T47D (cell line): ENCODE results near the gene PDZD7.

ENCODE experiments used
- DNase-seq, 2 experiments: peaks; one replicate each; pipeline versions ENCODE4 v3.0.0 to v3.0.0-alpha.2; 2011 to 2012; ENCODE audit warnings: low read depth in 1 of 2, low spot score in 1 of 2
- JUND ChIP-seq: IDR thresholded peaks from 2 replicates; pipeline ENCODE4 v1.6.1; 2012; ENCODE audit warnings: low read depth
- in situ Hi-C: cut with HindIII; loops from 2 replicates; pipeline ENCODE4 v1.10.0; 2016; ENCODE audit warnings: low sequenced_read_pairs, low pct_unique_long_range_greater_than_20kb

The PDZD7 gene

GRCh38 chr10:101031128-101031795, at the start of gene PDZD7, which contains the start of gene SFXN3:
Gene PDZD7 (minus strand): TSS chr10:101031129. CDS start chr10:101030219, 910 bp downstream.
Gene SFXN3 (plus strand): TSS chr10:101031234. CDS start chr10:101034695, 3,461 bp downstream.
- peak; percentile 97 for DNase-seq
- in situ Hi-C loops: no loop called here
- no peak for TF ChIP-seq JUND

DNA sequence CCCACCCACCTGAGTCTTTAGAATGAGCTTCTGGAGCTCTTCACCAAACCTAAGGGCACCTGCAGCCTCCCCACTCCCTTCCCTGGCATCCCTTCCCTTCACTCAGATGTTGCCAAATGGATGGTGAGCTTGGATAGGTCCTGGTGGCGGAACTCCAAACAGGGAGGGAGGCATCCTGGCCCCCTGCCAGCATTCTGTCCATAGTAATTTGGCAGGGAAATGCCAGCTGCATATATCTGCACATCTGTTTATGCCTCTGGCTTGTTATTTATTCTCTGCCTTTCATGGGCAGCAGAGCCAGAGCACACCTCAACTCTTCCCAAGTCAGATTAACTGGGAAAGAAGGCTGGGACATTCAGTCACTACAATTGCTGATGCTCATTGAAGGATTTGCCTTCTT, 48.9 kb upstream of the PDZD7 start:
- DNase-seq: no peak
- TF ChIP-seq JUND: no peak
- in situ Hi-C loops: no loop called here

DNA sequence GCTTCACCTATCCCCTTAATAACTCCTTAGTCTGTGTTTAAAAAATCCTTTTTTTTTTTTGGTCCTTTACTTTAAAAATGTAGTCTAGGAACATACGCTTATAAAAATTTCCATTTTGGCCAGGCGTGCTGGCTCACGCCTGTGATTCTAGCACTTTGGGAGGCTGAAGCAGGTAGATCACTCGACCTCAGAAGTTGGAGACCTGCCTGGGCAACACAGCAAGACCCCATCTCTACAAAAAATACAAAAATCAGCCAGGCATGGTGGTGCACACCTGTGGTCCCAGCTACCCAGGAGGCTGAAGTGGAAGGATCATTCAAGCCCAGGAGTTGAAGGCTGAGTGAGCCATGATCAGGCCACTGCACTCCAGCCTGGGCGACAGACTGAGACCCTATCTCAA, 45.7 kb upstream of the PDZD7 start:
- in situ Hi-C loops: no loop called here
- DNase-seq: no peak
- TF ChIP-seq JUND: no peak

DNA sequence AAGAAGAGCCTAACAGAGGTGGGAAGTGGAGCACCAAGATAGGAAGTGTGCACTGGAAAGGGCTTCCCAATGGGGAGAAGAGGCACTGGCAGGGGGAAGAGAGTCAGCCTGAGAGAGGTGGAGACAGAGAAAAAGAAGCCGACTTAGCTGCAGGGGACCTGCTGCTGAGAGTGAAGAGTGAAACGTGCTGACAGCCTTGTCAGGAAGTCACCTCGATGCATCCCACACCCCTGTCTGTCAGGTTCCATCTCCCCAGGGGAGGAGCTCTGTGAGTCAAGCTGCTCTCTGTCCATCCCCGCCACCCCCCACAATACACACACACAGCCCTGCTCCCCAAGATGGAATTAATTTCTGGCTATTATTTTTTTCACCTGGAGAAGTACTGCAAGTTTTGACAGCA, 44.8 kb upstream of the PDZD7 start:
- no peak for TF ChIP-seq JUND
- DNase-seq: no peak
- in situ Hi-C loops: no loop called here

DNA sequence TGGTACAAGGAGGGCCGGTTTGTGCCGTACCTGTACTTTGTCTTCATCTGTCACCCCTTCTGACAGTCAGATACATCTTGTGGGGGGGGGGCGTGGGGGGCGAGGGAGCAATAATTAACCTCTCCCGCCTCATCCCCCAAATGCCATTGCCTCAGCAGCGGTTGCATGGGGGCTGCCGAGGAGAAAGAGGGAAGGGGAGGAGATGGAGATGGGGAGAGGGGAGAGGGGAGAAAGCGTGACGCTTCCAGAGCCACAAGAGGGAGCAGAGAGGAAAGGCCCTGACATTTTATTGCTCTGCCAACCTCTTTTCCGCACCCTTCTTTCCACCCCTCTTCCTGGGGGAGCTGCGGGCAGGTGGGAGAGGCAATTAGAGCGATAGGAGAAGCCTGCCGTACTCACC, 42.7 kb upstream of the PDZD7 start:
- DNase-seq: no peak
- in situ Hi-C loops: no loop called here
- no peak for TF ChIP-seq JUND

- no peak for TF ChIP-seq JUND
- DNase-seq: no peak
- in situ Hi-C loops: no loop called here
These were observed 42.0 kb upstream of the PDZD7 start for GRCh38 chr10:101072923-101073322.

GRCh38 chr10:101071885-101072433, 41.0 kb upstream of the PDZD7 start:
- no peak for TF ChIP-seq JUND
- in situ Hi-C loops: no loop called here
- DNase-seq: no peak

DNA sequence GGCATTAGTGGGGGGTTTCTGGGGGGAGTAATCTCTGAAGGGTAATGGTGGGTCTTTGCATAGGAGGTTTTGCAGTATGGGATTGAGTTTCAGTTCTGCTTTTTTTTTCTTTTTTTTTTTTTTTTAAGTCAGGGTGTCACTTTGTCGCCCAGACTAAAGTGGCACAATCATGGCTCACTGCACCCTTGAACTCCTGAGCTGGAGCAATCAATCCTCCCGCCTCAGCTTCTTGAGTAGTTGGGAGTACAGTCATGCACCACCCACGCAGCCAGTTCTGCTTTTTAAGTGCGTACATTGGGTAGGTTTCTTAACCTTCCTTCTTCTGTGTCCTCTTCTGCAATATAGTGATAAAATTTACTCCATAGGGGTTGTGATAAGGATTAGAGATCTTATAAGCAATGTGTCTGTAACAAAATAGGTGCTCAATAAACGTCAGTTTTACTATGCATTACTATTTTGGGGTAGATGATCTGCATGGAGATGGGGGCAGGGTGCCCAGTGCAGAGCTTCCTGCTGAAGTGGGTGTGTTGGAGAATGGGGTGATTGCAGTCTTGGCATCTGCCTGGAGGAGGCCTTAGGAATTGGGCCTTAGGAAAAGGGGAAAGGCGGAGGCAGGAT, 40.4 kb upstream of the PDZD7 start:
- TF ChIP-seq JUND: no peak
- DNase-seq: no peak
- in situ Hi-C loops: no loop called here

GRCh38 chr10:101070098-101070497, 39.2 kb upstream of the PDZD7 start:
- no peak for TF ChIP-seq JUND
- no peak for DNase-seq
- in situ Hi-C loops: no loop called here

DNA sequence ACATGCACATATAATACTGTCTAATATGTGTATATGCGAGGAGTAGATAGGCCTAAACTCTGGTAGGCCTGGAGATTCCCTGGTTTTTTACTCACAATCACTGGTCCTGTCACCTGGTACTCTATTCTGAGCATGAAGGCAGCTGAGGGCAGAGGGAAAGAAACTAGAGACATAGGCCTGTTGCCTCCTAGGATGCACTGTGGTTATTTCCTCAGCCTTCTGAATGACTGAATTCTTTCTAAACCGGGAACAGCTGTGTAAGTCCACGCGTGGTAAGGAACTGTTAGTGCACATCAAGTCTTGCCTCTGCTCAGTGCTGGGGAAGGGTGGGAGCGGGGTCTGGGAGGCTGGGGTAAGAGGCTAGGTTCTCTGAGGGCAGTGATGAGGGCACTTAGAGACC, 38.5 kb upstream of the PDZD7 start:
- in situ Hi-C loops: no loop called here
- no peak for DNase-seq
- TF ChIP-seq JUND: no peak

GRCh38 chr10:101067356-101068083, 36.6 kb upstream of the PDZD7 start:
- DNase-seq: peak; percentile 81 to 95
- in situ Hi-C loops: no loop called here
- TF ChIP-seq JUND: no peak

- in situ Hi-C loops: no loop called here
- peak; percentile 46 to 78 for DNase-seq
These were observed 36.0 kb upstream of the PDZD7 start for GRCh38 chr10:101066896-101067355.

More at GRCh38 chr10:101066896-101067355, 36.0 kb upstream of the PDZD7 start:
- no peak for TF ChIP-seq JUND
